H4 (cell line): Measurements from ENCODE around the gene ZNF41. TPM values are rescaled to one million over a fixed set of nuclear protein-coding genes. Genes with fewer than 3 reads are reported as not detected.

ENCODE experiments used
- total RNA-seq: library from RNA; depleted of rRNA; stranded (reverse); fragments of >200 nt; shearing (Covaris generic); gene quantifications from 2 replicates; pipeline ENCODE4 v1.2.3, GENCODE V29; 2014; rRNA removed

ZNF41 gene
- total RNA-seq, 1 experiment from 2014 or later, result 9.8 TPM

Other genes starting within 250 kb of the ZNF41 start
- gene ZNF157, start 112.6 kb downstream of the ZNF41 start, total RNA-seq, result not detected in 2 replicates
- 14.8 and 32.3 TPM in 2 replicates for gene ARAF, start 78.0 kb upstream of the ZNF41 start, total RNA-seq
- gene TIMP1, start 99.2 kb upstream of the ZNF41 start, total RNA-seq, result 281 and 386 TPM in 2 replicates
- not detected in 2 replicates for gene SYN1, start 136.6 kb upstream of the ZNF41 start, total RNA-seq
- gene CFP, start 146.7 kb upstream of the ZNF41 start, total RNA-seq, result not detected in 2 replicates
- 26.2 and 30.4 TPM in 2 replicates for gene ELK1, start 167.3 kb upstream of the ZNF41 start, total RNA-seq
- 225 and 248 TPM in 2 replicates for gene UXT, start 176.0 kb upstream of the ZNF41 start, total RNA-seq